Stomach (tissue), 9 donors: ENCODE results near the gene NAT10. TPM values are rescaled to one million over a fixed set of nuclear protein-coding genes. Genes with fewer than 3 reads are reported as not detected.

ENCODE experiments used
- DNase-seq, 2 donors: peaks; one replicate each; pipeline versions ENCODE4 v3.0.0 to v3.0.0-alpha.2; 2013 to 2019
- H3K27ac ChIP-seq, 5 donors: fragments of 200-600 bp in 4 of 5; sonication (generic) in 4 of 5; one replicate each; pipeline ENCODE4 v1.5.1; 2013 to 2019; ENCODE audit warnings: mild to moderate bottlenecking in 1 of 5, moderate library complexity in 1 of 5
- H3K27me3 ChIP-seq, 3 donors: fragments of 200-600 bp; sonication (generic); one replicate each; pipeline ENCODE4 v1.5.1; 2017 to 2019; ENCODE audit warnings: mixed run types in 1 of 3
- H3K36me3 ChIP-seq, 4 donors: fragments of 200-600 bp; sonication (generic); 1 replicate in 3 of 4; 2 replicates in 1 of 4; pipeline ENCODE4 v1.5.1; 2016 to 2019
- H3K4me1 ChIP-seq, 4 donors: fragments of 200-600 bp; sonication (generic); one replicate each; pipeline ENCODE4 v1.5.1; 2016 to 2019
- H3K4me3 ChIP-seq, 4 donors: fragments of 200-600 bp; sonication (generic) in 3 of 4; one replicate each; pipeline ENCODE4 v1.5.1; 2016 to 2019; ENCODE audit warnings: mild to moderate bottlenecking in 1 of 4
- H3K9me3 ChIP-seq, 4 donors: fragments of 200-600 bp; sonication (generic); one replicate each; pipeline ENCODE4 v1.5.1; 2016 to 2019
- EP300 ChIP-seq: sonication (generic); formaldehyde crosslinking; IDR thresholded peaks from one replicate; pipeline ENCODE4 v1.6.1; 2017; ENCODE audit warnings: antibody characterized with exemption
- POLR2A ChIP-seq, 4 donors: fragments of 450-650 bp; IDR thresholded peaks; one replicate each; pipeline ENCODE4 v1.6.1; 2016; ENCODE audit warnings: antibody characterized with exemption in 4 of 4, control low read depth in 2 of 4, mild to moderate bottlenecking in 1 of 4, moderate library complexity in 1 of 4
- POLR2AphosphoS5 ChIP-seq, 3 donors: sonication (generic); formaldehyde crosslinking; IDR thresholded peaks; one replicate each; pipeline ENCODE4 v1.6.1; 2016; ENCODE audit warnings: antibody characterized with exemption in 3 of 3
- WGBS, 5 donors: extraction: QIAGEN DNeasy Blood & Tissue Kit in 3 of 5; methylation state at CpG; one replicate each; pipeline versions ENCODE4 v1.1.5 to v1.1.7; 2013 to 2018; 5-methylcytosine and 5-hydroxymethylcytosine counted together
- intact Hi-C: fragments of 100-400 bp; cut with DNase I; formaldehyde crosslinking; loops from one replicate; pipeline ENCODE4 v1.15.1; 2023; ENCODE audit warnings: low total_unique reads
- polyA plus RNA-seq, 3 donors: library from polyadenylated mRNA; stranded (reverse); fragments of 200-250 nt; gene quantifications; one replicate each; pipeline ENCODE4 v1.2.3, GENCODE V29; 2013
- total RNA-seq, 5 donors: library from RNA; depleted of rRNA; stranded (reverse); fragments of >200 nt; gene quantifications; one replicate each; pipeline versions ENCODE4 v1.1.0 to v1.2.3, GENCODE V29; 2014 to 2016
- TF ChIP-seq, protein P1 (sequence below), 7 experiments: fragments of 450-650 bp in 4 of 7; fragments of 200-600 bp in 3 of 7; sonication (generic) in 3 of 7; IDR thresholded peaks; one replicate each; pipeline ENCODE4 v1.5.1; 2016 to 2019; ENCODE audit warnings: antibody characterized with exemption in 7 of 7, control low read depth in 2 of 7, mild to moderate bottlenecking in 1 of 7
- donor health status: healthy with polysubstance abuse.
- donor health status: Bipolar disorder and iron deficiency.
- donor health status: healthy.

Gene NAT10
- total and polyA plus RNA-seq, 8 donors = 13.0 to 245 (median 25.2) TPM

- DNase-seq = no peak
- WGBS, 5 donors = 81 to 89% (median 84%) methylated on average over 16 of the region's 16 CpGs
- H3K36me3 ChIP-seq = peaks cover 44 to 100% (median 98%) of the 10 kb centered on the region in 4 donors
Observed at GRCh38 chr11:34148504-34149165, 43.2 kb downstream of the NAT10 start.

GRCh38 chr11:34149274-34149673, 43.8 kb downstream of the NAT10 start:
- peaks cover 39 to 100% (median 91%) of the 10 kb centered on the region in 4 donors for H3K36me3 ChIP-seq
- no peaks in the 10 kb centered on the region for H3K9me3 ChIP-seq

More at GRCh38 chr11:34148504-34149165, 43.2 kb downstream of the NAT10 start:
- no peak overlapping the region for H3K27ac ChIP-seq
- no peaks in the 10 kb centered on the region for H3K9me3 ChIP-seq
- intact Hi-C loops = no loop called here
- no peaks in the 10 kb centered on the region for H3K27me3 ChIP-seq
- no peaks in the 10 kb centered on the region for H3K4me1 ChIP-seq
- H3K4me3 ChIP-seq = no peak overlapping the region
- TF ChIP-seq, protein P1, sequence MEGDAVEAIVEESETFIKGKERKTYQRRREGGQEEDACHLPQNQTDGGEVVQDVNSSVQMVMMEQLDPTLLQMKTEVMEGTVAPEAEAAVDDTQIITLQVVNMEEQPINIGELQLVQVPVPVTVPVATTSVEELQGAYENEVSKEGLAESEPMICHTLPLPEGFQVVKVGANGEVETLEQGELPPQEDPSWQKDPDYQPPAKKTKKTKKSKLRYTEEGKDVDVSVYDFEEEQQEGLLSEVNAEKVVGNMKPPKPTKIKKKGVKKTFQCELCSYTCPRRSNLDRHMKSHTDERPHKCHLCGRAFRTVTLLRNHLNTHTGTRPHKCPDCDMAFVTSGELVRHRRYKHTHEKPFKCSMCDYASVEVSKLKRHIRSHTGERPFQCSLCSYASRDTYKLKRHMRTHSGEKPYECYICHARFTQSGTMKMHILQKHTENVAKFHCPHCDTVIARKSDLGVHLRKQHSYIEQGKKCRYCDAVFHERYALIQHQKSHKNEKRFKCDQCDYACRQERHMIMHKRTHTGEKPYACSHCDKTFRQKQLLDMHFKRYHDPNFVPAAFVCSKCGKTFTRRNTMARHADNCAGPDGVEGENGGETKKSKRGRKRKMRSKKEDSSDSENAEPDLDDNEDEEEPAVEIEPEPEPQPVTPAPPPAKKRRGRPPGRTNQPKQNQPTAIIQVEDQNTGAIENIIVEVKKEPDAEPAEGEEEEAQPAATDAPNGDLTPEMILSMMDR (IDR thresholded peaks at IDR 0.05) = no peak
- TF ChIP-seq POLR2AphosphoS5 (IDR thresholded peaks at IDR 0.05) = no peak
- TF ChIP-seq EP300 = no peak
- TF ChIP-seq POLR2A (IDR thresholded peaks at IDR 0.05) = no peak

GRCh38 chr11:34149786-34150185, 44.4 kb downstream of the NAT10 start:
- no peaks in the 10 kb centered on the region for H3K9me3 ChIP-seq
- intact Hi-C loops = no loop called here
- no peaks in the 10 kb centered on the region for H3K27me3 ChIP-seq
- no peak for TF ChIP-seq POLR2A (IDR thresholded peaks at IDR 0.05)
- no peak for TF ChIP-seq POLR2AphosphoS5 (IDR thresholded peaks at IDR 0.05)
- no peak for TF ChIP-seq EP300
- 80 to 84% (median 83%) methylated on average over 6 to 13 of the region's 13 CpGs for WGBS, 5 donors
- no peak overlapping the region for H3K4me3 ChIP-seq
- H3K4me1 ChIP-seq = peaks cover 0 to 9% (median 7%) of the 10 kb centered on the region in 4 donors
- no peak overlapping the region for H3K27ac ChIP-seq
- DNase-seq = peak in 1 of 2 donors; percentile 30
- peaks cover 35 to 97% (median 86%) of the 10 kb centered on the region in 4 donors for H3K36me3 ChIP-seq

More at GRCh38 chr11:34149274-34149673, 43.8 kb downstream of the NAT10 start:
- no peaks in the 10 kb centered on the region for H3K27me3 ChIP-seq
- no peak overlapping the region for H3K27ac ChIP-seq
- no peak for TF ChIP-seq EP300
- TF ChIP-seq, protein P1 (IDR thresholded peaks at IDR 0.05) = no peak
- TF ChIP-seq POLR2AphosphoS5 (IDR thresholded peaks at IDR 0.05) = no peak
- TF ChIP-seq POLR2A (IDR thresholded peaks at IDR 0.05) = no peak
- WGBS, 5 donors = 84 to 97% (median 95%) methylated on average over 7 of the region's 7 CpGs
- DNase-seq = no peak
- H3K4me3 ChIP-seq = no peak overlapping the region
- intact Hi-C loops = no loop called here
- H3K4me1 ChIP-seq = peaks cover 0 to 4% (median 2%) of the 10 kb centered on the region in 4 donors

- TF ChIP-seq, protein P1 (IDR thresholded peaks at IDR 0.05) = no peak
- TF ChIP-seq EP300 (no peak), POLR2A (IDR thresholded peaks at IDR 0.05) (no peak), POLR2AphosphoS5 (IDR thresholded peaks at IDR 0.05) (no peak)
- intact Hi-C loops = no loop called here
- Histone ChIP-seq H3K27ac (no peak overlapping the region), H3K27me3 (no peaks in the 10 kb centered on the region), H3K36me3 (peaks cover 28 to 89% (median 78%) of the 10 kb centered on the region in 4 donors), H3K4me3 (no peak overlapping the region), H3K9me3 (no peaks in the 10 kb centered on the region), H3K4me1 (peaks cover 2 to 18% (median 15%) of the 10 kb centered on the region in 4 donors)
- 74 to 82% (median 78%) methylated on average over 6 of the region's 6 CpGs for WGBS, 5 donors
- peak in 1 of 2 donors; percentile 25 for DNase-seq
Observed at GRCh38 chr11:34150494-34151151, 45.2 kb downstream of the NAT10 start.
